GM23338 (cell line): Measurements from ENCODE around the gene ZBTB46.
"Not testable (repeated sequence)": the region's sequence is repeated elsewhere in the genome, so short reads cannot be mapped to it uniquely, and the experiment has no call there.

Experiments
- EZH2phosphoT487 ChIP-seq: fragments of 200-600 bp; sonication (generic); IDR thresholded peaks from one replicate; pipeline ENCODE4 v1.8.1; 2018; ENCODE audit warnings: antibody characterized with exemption; ENCODE audit not compliant: unreplicated experiment
- STAT1 ChIP-seq: IDR thresholded peaks from one replicate; pipeline ENCODE4 v1.6.1; 2016; ENCODE audit warnings: antibody characterized with exemption; ENCODE audit not compliant: unreplicated experiment
- TF ChIP-seq, protein P1 (sequence below), 2 experiments: fragments of 200-600 bp in 1 of 2; sonication (generic) in 1 of 2; conservative IDR thresholded peaks; 2 replicates each; pipeline versions ENCODE4 v1.5.1 to v1.6.1; 2016 to 2017; ENCODE audit warnings: antibody characterized with exemption in 2 of 2, low read depth in 2 of 2, mild to moderate bottlenecking in 2 of 2, moderate library complexity in 1 of 2

DNA sequence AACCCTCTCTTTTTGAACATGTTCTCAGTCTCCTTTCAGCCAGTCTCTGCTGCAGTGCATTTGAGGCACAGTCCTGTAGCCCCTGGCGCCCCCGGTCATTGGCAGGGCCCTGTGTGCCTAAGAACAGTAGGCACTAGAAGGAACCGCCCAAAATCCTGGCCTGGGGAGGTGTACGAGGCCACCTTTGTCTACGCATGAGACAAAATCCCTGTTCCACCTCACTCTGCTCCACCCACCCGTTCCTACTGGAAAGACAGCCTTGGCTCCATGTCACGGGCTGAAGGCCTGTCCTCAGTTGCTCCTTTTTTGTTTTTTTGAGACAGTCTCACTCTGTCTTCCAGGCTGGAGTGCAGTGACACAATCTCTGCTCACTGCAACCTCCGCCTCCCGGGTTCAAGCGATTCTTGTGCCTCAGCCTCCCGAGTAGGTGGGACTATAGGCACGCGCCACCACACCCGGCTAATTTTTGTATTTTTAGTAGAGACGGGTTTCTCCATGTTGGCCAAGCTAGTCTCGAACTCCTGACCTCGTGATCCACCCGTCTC lies 100.8 kb downstream of the ZBTB46 start:
- TF ChIP-seq, protein P1, sequence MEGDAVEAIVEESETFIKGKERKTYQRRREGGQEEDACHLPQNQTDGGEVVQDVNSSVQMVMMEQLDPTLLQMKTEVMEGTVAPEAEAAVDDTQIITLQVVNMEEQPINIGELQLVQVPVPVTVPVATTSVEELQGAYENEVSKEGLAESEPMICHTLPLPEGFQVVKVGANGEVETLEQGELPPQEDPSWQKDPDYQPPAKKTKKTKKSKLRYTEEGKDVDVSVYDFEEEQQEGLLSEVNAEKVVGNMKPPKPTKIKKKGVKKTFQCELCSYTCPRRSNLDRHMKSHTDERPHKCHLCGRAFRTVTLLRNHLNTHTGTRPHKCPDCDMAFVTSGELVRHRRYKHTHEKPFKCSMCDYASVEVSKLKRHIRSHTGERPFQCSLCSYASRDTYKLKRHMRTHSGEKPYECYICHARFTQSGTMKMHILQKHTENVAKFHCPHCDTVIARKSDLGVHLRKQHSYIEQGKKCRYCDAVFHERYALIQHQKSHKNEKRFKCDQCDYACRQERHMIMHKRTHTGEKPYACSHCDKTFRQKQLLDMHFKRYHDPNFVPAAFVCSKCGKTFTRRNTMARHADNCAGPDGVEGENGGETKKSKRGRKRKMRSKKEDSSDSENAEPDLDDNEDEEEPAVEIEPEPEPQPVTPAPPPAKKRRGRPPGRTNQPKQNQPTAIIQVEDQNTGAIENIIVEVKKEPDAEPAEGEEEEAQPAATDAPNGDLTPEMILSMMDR (conservative IDR thresholded peaks at IDR 0.05; ENCODE audit: low read depth in 2 of 2) = not testable (repeated sequence)
- not testable (repeated sequence) for TF ChIP-seq EZH2phosphoT487, STAT1
